ENCODE data around the gene DDX31.
A peak's percentile ranks its signal among the peaks of the same experiment; 100 is the strongest.

Gene DDX31

GRCh38 chr9:132609184-132609583 lies 60.6 kb downstream of the DDX31 start:
- CTCF ChIA-PET: interaction anchor here (0.6 kb wide), 2 partner anchors 364 to 378 kb away, joined by 3 to 12 read pairs; no protein-coding TSS in a partner anchor

GRCh38 chr9:132606066-132606465 lies 63.7 kb downstream of the DDX31 start:
- CTCF ChIA-PET: interaction anchor here (0.5 to 0.7 kb wide), 2 partner anchors 29 to 106 kb away, joined by 3 read pairs; no protein-coding TSS in a partner anchor
- TF ChIP-seq CTCF (conservative IDR thresholded peaks at IDR 0.05; ENCODE audit: low read depth): no peak
- POLR2A ChIA-PET (ENCODE audit: low non-redundant PET): no interaction called here
- no peak for DNase-seq (ENCODE audit: low spot score)
- H3K27ac ChIP-seq: peak overlapping the region; percentile 23

More at GRCh38 chr9:132609184-132609583, 60.6 kb downstream of the DDX31 start:
- DNase-seq (ENCODE audit: low spot score): no peak
- no peak overlapping the region for H3K27ac ChIP-seq
- no peak for TF ChIP-seq CTCF (conservative IDR thresholded peaks at IDR 0.05; ENCODE audit: low read depth)
- POLR2A ChIA-PET (ENCODE audit: low non-redundant PET): no interaction called here

GRCh38 chr9:132605387-132605786 lies 64.4 kb downstream of the DDX31 start:
- POLR2A ChIA-PET (ENCODE audit: low non-redundant PET): no interaction called here
- peak overlapping the region; percentile 23 for H3K27ac ChIP-seq
- no peak for DNase-seq (ENCODE audit: low spot score)
- TF ChIP-seq CTCF (conservative IDR thresholded peaks at IDR 0.05; ENCODE audit: low read depth): no peak
- CTCF ChIA-PET: interaction anchor here (0.5 to 0.6 kb wide), 2 partner anchors 16 to 62 kb away, joined by 3 to 5 read pairs; no protein-coding TSS in a partner anchor

GRCh38 chr9:132602207-132602606 lies 67.6 kb downstream of the DDX31 start:
- no peak for DNase-seq (ENCODE audit: low spot score)
- ChIA-PET CTCF (no interaction called here), POLR2A (ENCODE audit: low non-redundant PET) (no interaction called here)
- H3K27ac ChIP-seq: no peak overlapping the region
- no peak for TF ChIP-seq CTCF (conservative IDR thresholded peaks at IDR 0.05; ENCODE audit: low read depth)

GRCh38 chr9:132600326-132600984 lies 69.3 kb downstream of the DDX31 start:
- no peak for DNase-seq (ENCODE audit: low spot score)
- no peak overlapping the region for H3K27ac ChIP-seq
- no peak for TF ChIP-seq CTCF (conservative IDR thresholded peaks at IDR 0.05; ENCODE audit: low read depth)
- CTCF ChIA-PET: interaction anchor here (0.5 to 1.1 kb wide), 3 partner anchors 8 to 998 kb away, joined by 3 read pairs; no protein-coding TSS in a partner anchor
- POLR2A ChIA-PET (ENCODE audit: low non-redundant PET): no interaction called here

GRCh38 chr9:132597073-132597775 lies 72.6 kb downstream of the DDX31 start:
- no peak overlapping the region for H3K27ac ChIP-seq
- ChIA-PET POLR2A (ENCODE audit: low non-redundant PET) (no interaction called here), CTCF (interaction anchor here (0.7 kb wide), 2 partner anchors 45 to 103 kb away, joined by 3 to 4 read pairs; no protein-coding TSS in a partner anchor)
- DNase-seq (ENCODE audit: low spot score): no peak
- TF ChIP-seq CTCF (conservative IDR thresholded peaks at IDR 0.05; ENCODE audit: low read depth): no peak
